ENCODE measurements around the gene KLHL9. TPM values are rescaled to one million over a fixed set of nuclear protein-coding genes. Genes with fewer than 3 reads are reported as not detected.

The KLHL9 gene
- total RNA-seq, 4 donors from 2014 or later = 17.7 to 30.7 (median 19.4) TPM

DNA sequence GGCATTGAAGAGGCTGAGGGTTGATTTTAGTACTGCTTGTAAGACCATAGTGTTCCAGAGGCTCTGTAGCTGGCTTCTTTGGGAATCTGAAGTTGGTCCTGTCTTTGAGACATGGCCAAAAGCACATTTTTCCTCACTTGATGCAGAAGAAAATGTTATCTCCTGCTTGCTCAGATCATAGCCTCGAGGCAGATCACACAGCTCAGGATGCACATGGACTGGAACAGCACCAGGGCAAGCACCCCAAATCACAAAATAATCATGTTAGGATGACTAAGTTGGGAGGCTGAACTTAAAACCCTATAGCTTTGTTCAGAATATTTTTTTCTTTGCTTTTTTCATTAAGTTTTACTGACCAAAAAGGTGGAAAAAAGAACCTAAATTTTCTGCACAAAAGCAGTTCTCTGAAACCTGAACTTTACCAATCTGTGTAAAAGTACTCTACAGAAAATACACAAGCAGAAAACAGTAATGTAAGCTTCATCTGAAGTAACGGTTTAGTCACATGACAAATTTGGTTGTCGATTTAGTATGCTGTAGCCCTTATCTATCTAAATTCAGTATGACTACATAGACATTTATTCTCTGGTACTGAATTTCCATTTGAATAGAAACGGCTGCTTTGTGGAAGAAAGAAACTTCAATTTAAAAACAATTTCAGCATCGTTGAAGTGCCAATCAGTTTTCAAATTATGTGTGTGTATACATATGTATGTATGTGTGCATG lies 3.4 kb downstream of the KLHL9 start:
- TF ChIP-seq, protein P1, sequence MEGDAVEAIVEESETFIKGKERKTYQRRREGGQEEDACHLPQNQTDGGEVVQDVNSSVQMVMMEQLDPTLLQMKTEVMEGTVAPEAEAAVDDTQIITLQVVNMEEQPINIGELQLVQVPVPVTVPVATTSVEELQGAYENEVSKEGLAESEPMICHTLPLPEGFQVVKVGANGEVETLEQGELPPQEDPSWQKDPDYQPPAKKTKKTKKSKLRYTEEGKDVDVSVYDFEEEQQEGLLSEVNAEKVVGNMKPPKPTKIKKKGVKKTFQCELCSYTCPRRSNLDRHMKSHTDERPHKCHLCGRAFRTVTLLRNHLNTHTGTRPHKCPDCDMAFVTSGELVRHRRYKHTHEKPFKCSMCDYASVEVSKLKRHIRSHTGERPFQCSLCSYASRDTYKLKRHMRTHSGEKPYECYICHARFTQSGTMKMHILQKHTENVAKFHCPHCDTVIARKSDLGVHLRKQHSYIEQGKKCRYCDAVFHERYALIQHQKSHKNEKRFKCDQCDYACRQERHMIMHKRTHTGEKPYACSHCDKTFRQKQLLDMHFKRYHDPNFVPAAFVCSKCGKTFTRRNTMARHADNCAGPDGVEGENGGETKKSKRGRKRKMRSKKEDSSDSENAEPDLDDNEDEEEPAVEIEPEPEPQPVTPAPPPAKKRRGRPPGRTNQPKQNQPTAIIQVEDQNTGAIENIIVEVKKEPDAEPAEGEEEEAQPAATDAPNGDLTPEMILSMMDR (IDR thresholded peaks at IDR 0.05) = no peak
- no peak for ATAC-seq (ENCODE audit: low FRiP score)

DNA sequence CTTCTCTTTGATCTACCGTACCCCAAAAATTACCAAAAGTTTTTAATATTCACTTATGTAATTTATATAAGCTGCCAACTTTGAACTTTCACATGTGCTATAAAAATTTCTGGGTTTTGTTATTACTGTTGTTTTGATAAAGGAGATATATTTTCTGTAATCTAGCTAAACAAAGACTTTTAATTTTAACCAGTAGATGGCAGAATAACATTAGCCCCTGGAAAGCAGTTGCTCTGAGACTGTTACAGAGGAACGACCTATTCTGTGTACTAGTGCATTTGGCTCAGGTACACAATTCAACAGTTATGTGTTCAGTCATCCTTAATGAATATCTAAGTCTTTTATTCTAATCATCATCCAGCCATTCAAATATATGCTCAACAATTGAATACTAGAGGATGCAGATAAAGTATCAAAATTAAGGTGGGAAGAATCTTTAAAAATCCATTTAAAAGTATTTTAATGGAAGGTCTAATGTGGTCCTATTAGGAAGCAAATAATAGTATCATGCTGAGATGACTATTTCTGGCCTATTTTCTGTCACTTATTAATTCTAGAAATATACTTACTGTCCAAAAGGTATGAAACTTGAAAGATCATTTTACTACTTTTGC lies 8.6 kb downstream of the KLHL9 start:
- ATAC-seq (ENCODE audit: low FRiP score) (peak; percentile 58), DNase-seq (ENCODE audit: low spot score) (no peak)
- TF ChIP-seq, protein P1 (IDR thresholded peaks at IDR 0.05) = no peak

More for the DNA sequence above, 3.4 kb downstream of the KLHL9 start:
- DNase-seq (ENCODE audit: low spot score) = no peak

DNA sequence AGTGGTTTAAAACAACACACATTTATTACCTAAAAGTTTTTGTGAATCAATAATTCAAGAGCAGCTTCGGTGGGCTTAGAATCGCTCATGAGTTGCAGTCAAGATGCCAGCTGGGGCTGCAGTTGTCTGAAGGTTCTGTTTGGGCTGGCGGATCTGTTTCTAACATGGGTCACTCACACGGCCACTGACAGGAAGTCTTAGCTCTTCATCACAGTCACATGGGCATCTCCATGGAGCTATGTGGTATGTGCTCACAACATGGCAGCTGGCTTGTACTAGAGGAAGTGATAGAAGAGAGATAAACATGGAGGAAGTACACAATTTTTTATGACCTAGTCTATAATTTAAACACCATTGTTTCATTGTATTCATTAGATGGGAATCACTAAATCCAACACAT lies 11.2 kb downstream of the KLHL9 start:
- ATAC-seq (ENCODE audit: low FRiP score) (no peak), DNase-seq (ENCODE audit: low spot score) (no peak)
- TF ChIP-seq, protein P1 (IDR thresholded peaks at IDR 0.05) = no peak

DNA sequence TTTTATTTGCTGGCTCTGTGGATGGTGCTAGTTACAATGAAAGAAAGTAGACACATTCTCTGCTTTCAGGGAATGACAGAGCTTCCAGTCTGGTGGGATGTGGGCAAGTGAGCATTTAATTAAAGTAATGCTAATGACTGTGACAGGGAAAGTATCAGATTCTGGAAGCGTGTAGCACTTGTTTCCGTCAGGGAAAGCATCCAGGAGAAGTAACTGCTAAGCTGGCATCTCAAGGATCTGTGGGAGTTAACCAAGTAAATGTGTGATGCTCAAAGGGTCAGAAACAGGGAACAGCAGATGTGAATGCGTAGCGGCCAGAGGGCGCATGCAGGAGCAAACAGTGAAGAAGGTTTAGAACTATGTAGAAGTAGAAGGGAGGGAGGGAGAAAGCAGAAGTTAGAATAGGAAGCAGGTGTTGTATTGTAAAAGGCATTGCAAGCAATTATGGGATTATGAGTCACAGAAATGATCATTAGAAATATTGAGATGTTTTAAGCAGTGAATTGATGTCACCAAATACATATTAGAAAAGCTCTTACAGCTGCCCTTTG lies 12.2 kb downstream of the KLHL9 start:
- TF ChIP-seq, protein P1 (IDR thresholded peaks at IDR 0.05) = no peak
- DNase-seq (ENCODE audit: low spot score) = no peak
- no peak for ATAC-seq (ENCODE audit: low FRiP score)

DNA sequence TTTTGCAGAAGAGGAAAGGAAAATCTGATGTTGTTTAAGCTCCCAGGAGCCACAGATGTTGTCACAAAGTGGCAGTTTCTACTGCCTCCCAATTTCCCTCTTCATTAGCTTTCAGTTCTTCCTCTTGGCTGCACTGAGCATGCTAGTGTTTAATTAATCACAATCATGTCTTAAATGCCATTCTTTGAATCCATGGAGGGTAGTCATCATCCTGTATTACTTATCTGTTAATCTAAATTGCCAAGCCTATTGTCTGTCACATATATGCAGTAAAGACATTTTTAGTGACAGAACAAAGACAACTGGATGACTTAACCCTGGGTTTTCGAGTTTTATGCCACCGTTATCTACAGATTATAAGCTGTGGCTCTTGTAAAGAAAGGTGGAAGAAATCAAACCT lies 14.7 kb downstream of the KLHL9 start:
- TF ChIP-seq, protein P1 (IDR thresholded peaks at IDR 0.05) = no peak
- ATAC-seq (ENCODE audit: low FRiP score) (no peak), DNase-seq (ENCODE audit: low spot score) (no peak)

DNA sequence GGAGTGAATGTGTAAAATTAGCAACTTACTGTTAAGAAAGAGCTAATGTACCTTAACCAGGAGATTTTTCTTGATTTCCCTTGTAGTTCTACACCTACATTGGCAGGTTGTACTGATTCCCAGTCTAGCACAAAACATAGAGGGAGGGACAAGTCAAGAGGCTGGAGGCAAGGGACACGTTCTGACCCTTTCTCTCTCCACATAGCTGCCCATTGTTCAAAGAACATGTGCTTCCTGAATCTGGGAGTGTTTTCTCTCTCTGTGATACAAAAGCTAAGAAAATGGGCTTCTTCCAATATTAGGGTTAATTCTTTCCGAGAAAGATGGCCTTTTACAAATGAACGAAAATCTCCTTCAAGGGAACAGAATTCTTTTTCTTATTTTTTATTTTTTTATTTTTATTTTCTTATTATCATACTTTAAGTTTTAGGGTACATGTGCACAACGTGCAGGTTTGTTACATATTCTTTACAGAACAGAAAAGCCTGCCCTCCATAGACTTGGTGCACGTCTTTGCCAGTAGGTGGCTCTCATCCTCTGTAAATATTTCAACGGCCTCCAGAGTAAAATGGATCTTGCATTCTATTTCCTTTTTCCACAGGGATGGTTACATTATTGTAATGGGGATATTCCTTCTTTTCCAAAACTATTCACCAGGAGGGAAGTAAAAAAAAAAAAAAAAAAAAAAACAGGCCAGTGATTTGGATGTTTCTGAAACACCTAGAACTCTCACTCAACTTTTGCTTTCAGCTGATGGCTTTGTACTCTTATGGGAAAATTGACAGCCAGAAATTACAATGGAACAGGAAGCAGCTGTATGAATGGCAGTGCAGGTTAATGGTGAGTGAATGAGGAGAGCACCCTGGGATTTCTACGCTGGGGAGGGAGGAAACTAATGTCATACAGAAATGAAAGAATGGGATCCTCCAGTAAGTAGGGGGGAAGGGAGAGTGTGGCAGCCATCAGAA lies 17.0 kb downstream of the KLHL9 start:
- no peak for DNase-seq (ENCODE audit: low spot score)
- ATAC-seq (ENCODE audit: low FRiP score) = no peak

More for the DNA sequence above, 17.0 kb downstream of the KLHL9 start:
- TF ChIP-seq, protein P1 (IDR thresholded peaks at IDR 0.05) = no peak
